ENCODE data around the gene F5. TPM values are rescaled to one million over a fixed set of nuclear protein-coding genes. Genes with fewer than 3 reads are reported as not detected.

F5 gene
- total and polyA plus RNA-seq, 10 donors: 1.7 to 34.5 (median 7.4) TPM

- H3K36me3 ChIP-seq: no peaks in the 10 kb centered on the region
- H3K4me1 ChIP-seq: peaks cover 0 to 35% (median 2%) of the 10 kb centered on the region in 6 donors
- H3K9me3 ChIP-seq: no peaks in the 10 kb centered on the region
- no peak for DNase-seq
- H3K27me3 ChIP-seq (replicated peaks in 1 of 7): no peaks in the 10 kb centered on the region
- H3K27ac ChIP-seq: peak overlapping the region in 1 of 8 donors; percentile 32
- intact Hi-C loops (cut with DNase I; ENCODE audit: low total_unique reads): no loop called here
- WGBS, 5 donors: 59 to 75% (median 69%) methylated on average over 6 of the region's 6 CpGs
- no peak overlapping the region for H3K4me3 ChIP-seq
- no peak for TF ChIP-seq POLR2A (IDR thresholded peaks at IDR 0.05)
Observed at GRCh38 chr1:169610858-169611257, 24.6 kb upstream of the F5 start.

- Histone ChIP-seq H3K36me3 (no peaks in the 10 kb centered on the region), H3K4me3 (no peak overlapping the region), H3K4me1 (peaks cover 0 to 42% (median 10%) of the 10 kb centered on the region in 6 donors), H3K9me3 (no peaks in the 10 kb centered on the region), H3K27ac (peak overlapping the region in 1 of 8 donors; percentile 32), H3K27me3 (replicated peaks in 1 of 7) (no peaks in the 10 kb centered on the region)
- intact Hi-C loops (cut with DNase I; ENCODE audit: low total_unique reads): no loop called here
- DNase-seq: no peak
- WGBS, 5 donors: 64 to 76% (median 68%) methylated on average over 1 of the region's 1 CpG
- TF ChIP-seq POLR2A (IDR thresholded peaks at IDR 0.05) (no peak), CTCF (IDR thresholded peaks at IDR 0.05 in 8 of 11, conservative IDR thresholded peaks at IDR 0.05 in 3 of 11) (no peak), POLR2AphosphoS5 (IDR thresholded peaks at IDR 0.05) (no peak)
Observed at GRCh38 chr1:169610108-169610507, 23.8 kb upstream of the F5 start.

GRCh38 chr1:169608226-169608625 is 21.9 kb upstream of the F5 start:
- no peak overlapping the region for H3K27ac ChIP-seq
- peaks cover 3 to 58% (median 19%) of the 10 kb centered on the region in 6 donors for H3K4me1 ChIP-seq
- H3K9me3 ChIP-seq: no peaks in the 10 kb centered on the region
- H3K36me3 ChIP-seq: no peaks in the 10 kb centered on the region
- no peak for DNase-seq
- intact Hi-C loops (cut with DNase I; ENCODE audit: low total_unique reads): no loop called here
- 75 to 84% (median 79%) methylated on average over 4 of the region's 4 CpGs for WGBS, 5 donors
- TF ChIP-seq POLR2AphosphoS5 (IDR thresholded peaks at IDR 0.05) (no peak), POLR2A (IDR thresholded peaks at IDR 0.05) (no peak), CTCF (IDR thresholded peaks at IDR 0.05 in 8 of 11, conservative IDR thresholded peaks at IDR 0.05 in 3 of 11) (no peak)
- no peak overlapping the region for H3K4me3 ChIP-seq
- no peaks in the 10 kb centered on the region for H3K27me3 ChIP-seq (replicated peaks in 1 of 7)

GRCh38 chr1:169604781-169605560 is 18.7 kb upstream of the F5 start:
- TF ChIP-seq CTCF (IDR thresholded peaks at IDR 0.05 in 8 of 11, conservative IDR thresholded peaks at IDR 0.05 in 3 of 11): peak in 3 of 11 experiments; percentile 10 to 49 (median 11)
- no peak for TF ChIP-seq POLR2A (IDR thresholded peaks at IDR 0.05)
- peak in 1 of 3 donors; percentile 81 for TF ChIP-seq POLR2AphosphoS5 (IDR thresholded peaks at IDR 0.05)
- H3K27ac ChIP-seq: peak overlapping the region in 7 of 8 donors; percentile 54 to 88 (median 82)
- no peaks in the 10 kb centered on the region for H3K27me3 ChIP-seq (replicated peaks in 1 of 7)
- H3K36me3 ChIP-seq: no peaks in the 10 kb centered on the region
- no peaks in the 10 kb centered on the region for H3K9me3 ChIP-seq
- intact Hi-C loops (cut with DNase I; ENCODE audit: low total_unique reads): no loop called here
- H3K4me3 ChIP-seq: peak overlapping the region in 1 of 8 donors; percentile 35
- WGBS, 5 donors: 31 to 49% (median 38%) methylated on average over 5 of the region's 5 CpGs
- peaks cover 3 to 60% (median 39%) of the 10 kb centered on the region in 6 donors for H3K4me1 ChIP-seq
- DNase-seq: peak; percentile 86

All from spleen (tissue), 11 donors.